H9 (cell line): ENCODE results near the gene CEACAM16. TPM values are rescaled to one million over a fixed set of nuclear protein-coding genes. Genes with fewer than 3 reads are reported as not detected.

Experiments
- DNase-seq: peaks from one replicate; pipeline ENCODE4 v3.0.0-alpha.2; 2017
- H2AFZ ChIP-seq: one replicate; pipeline ENCODE4 v1.6.1; 2013; ENCODE audit warnings: mild to moderate bottlenecking, low read length, control low read depth, moderate library complexity
- H2AK5ac ChIP-seq: 2 replicates; pipeline ENCODE4 v1.6.1; 2013; ENCODE audit warnings: low read length, control low read depth, mixed read lengths; ENCODE audit not compliant: insufficient read length
- H2BK120ac ChIP-seq: one replicate; pipeline ENCODE4 v1.6.1; 2013; ENCODE audit warnings: low read depth, mild to moderate bottlenecking, low read length, control low read depth, inconsistent platforms; ENCODE audit not compliant: poor library complexity, severe bottlenecking
- H2BK12ac ChIP-seq: 2 replicates; pipeline ENCODE4 v1.6.1; 2013; ENCODE audit warnings: low read length, control low read depth, mixed read lengths, low read depth; ENCODE audit not compliant: insufficient read length
- H2BK15ac ChIP-seq: 2 replicates; pipeline ENCODE4 v1.6.1; 2013; ENCODE audit warnings: low read depth, low read length, control low read depth
- H2BK20ac ChIP-seq: one replicate; pipeline ENCODE4 v1.6.1; 2013; ENCODE audit warnings: low read depth, mild to moderate bottlenecking, low read length, control low read depth, inconsistent platforms; ENCODE audit not compliant: poor library complexity, severe bottlenecking
- H2BK5ac ChIP-seq: 2 replicates; pipeline ENCODE4 v1.6.1; 2013; ENCODE audit warnings: low read length, control low read depth, mixed read lengths; ENCODE audit not compliant: insufficient read length
- H3K14ac ChIP-seq: 2 replicates; pipeline ENCODE4 v1.6.1; 2013; ENCODE audit warnings: low read length, control low read depth; ENCODE audit not compliant: insufficient read depth
- H3K18ac ChIP-seq: 2 replicates; pipeline ENCODE4 v1.6.1; 2013; ENCODE audit warnings: low read depth, mild to moderate bottlenecking, mixed read lengths, low read length, control low read depth; ENCODE audit not compliant: insufficient read length
- H3K23ac ChIP-seq: 2 replicates; pipeline ENCODE4 v1.6.1; 2013; ENCODE audit warnings: low read length, control low read depth, mixed read lengths, low read depth; ENCODE audit not compliant: insufficient read length
- H3K23me2 ChIP-seq: 2 replicates; pipeline ENCODE4 v1.6.1; 2013; ENCODE audit warnings: low read depth, mild to moderate bottlenecking, mixed read lengths, low read length, control low read depth; ENCODE audit not compliant: insufficient read length, poor library complexity, severe bottlenecking
- H3K27ac ChIP-seq: 2 replicates; pipeline ENCODE4 v1.5.1; 2013; ENCODE audit warnings: low read length, control low read depth, mixed read lengths, low read depth; ENCODE audit not compliant: insufficient read length
- H3K27me3 ChIP-seq: 2 replicates; pipeline ENCODE4 v1.6.1; 2013; ENCODE audit warnings: low read length, control low read depth, inconsistent platforms; ENCODE audit not compliant: insufficient read depth
- H3K4ac ChIP-seq: 2 replicates; pipeline ENCODE4 v1.6.1; 2013; ENCODE audit warnings: low read depth, mild to moderate bottlenecking, control low read depth, inconsistent platforms, low read length, moderate library complexity
- H3K4me1 ChIP-seq: 2 replicates; pipeline ENCODE4 v1.6.1; 2013; ENCODE audit warnings: low read length, control low read depth, inconsistent platforms; ENCODE audit not compliant: insufficient read depth
- H3K4me2 ChIP-seq: 2 replicates; pipeline ENCODE4 v1.6.1; 2013; ENCODE audit warnings: low read length, control low read depth, mixed read lengths; ENCODE audit not compliant: insufficient read length, insufficient read depth
- H3K56ac ChIP-seq: 2 replicates; pipeline ENCODE4 v1.6.1; 2013; ENCODE audit warnings: low read depth, mild to moderate bottlenecking, mixed read lengths, low read length, control low read depth; ENCODE audit not compliant: insufficient read length
- H3K79me1 ChIP-seq: 2 replicates; pipeline ENCODE4 v1.6.1; 2013; ENCODE audit warnings: low read depth, mild to moderate bottlenecking, moderate library complexity, low read length, control low read depth, inconsistent platforms; ENCODE audit not compliant: insufficient read depth, poor library complexity, severe bottlenecking
- H3K79me2 ChIP-seq: 2 replicates; pipeline ENCODE4 v1.6.1; 2013; ENCODE audit warnings: low read length, control low read depth, inconsistent platforms; ENCODE audit not compliant: insufficient read depth
- H3K9ac ChIP-seq: 2 replicates; pipeline ENCODE4 v1.6.1; 2013; ENCODE audit warnings: low read length, control low read depth, mixed read lengths; ENCODE audit not compliant: insufficient read length; ENCODE audit errors: extremely low read depth
- H3K9me3 ChIP-seq: one replicate; pipeline ENCODE4 v1.6.1; 2013; ENCODE audit warnings: low read depth, low read length, inconsistent platforms; ENCODE audit not compliant: control insufficient read depth
- H3T11ph ChIP-seq: one replicate; pipeline ENCODE4 v1.6.1; 2013; ENCODE audit warnings: mild to moderate bottlenecking, low read length, control low read depth, inconsistent platforms
- H4K20me1 ChIP-seq: one replicate; pipeline ENCODE4 v1.6.1; 2013; ENCODE audit not compliant: control insufficient read depth, insufficient read length, insufficient read depth
- H4K5ac ChIP-seq: 2 replicates; pipeline ENCODE4 v1.6.1; 2013; ENCODE audit warnings: low read depth, mild to moderate bottlenecking, mixed read lengths, low read length, control low read depth; ENCODE audit not compliant: insufficient read length
- H4K8ac ChIP-seq: replicated peaks from 2 replicates; pipeline ENCODE4 v1.6.1; 2013; ENCODE audit warnings: low read length, control low read depth, mixed read lengths, low read depth; ENCODE audit not compliant: insufficient read length
- H4K91ac ChIP-seq: 2 replicates; pipeline ENCODE4 v1.6.1; 2013; ENCODE audit warnings: low read depth, mild to moderate bottlenecking, moderate library complexity, mixed read lengths, low read length, control low read depth; ENCODE audit not compliant: insufficient read length
- H3K27ac Mint-ChIP-seq, 3 experiments: 2 replicates in 2 of 3; 3 replicates in 1 of 3; pipeline ENCODE4 v1.8.0; 2020 to 2021; ENCODE audit warnings: mixed read lengths in 3 of 3, mild to moderate bottlenecking in 1 of 3, moderate library complexity in 1 of 3
- H3K27me3 Mint-ChIP-seq: 2 replicates; pipeline ENCODE4 v1.8.0; 2021; ENCODE audit warnings: low read depth, mild to moderate bottlenecking, moderate library complexity, mixed read lengths
- H3K36me3 Mint-ChIP-seq, 3 experiments: 2 replicates in 2 of 3; 3 replicates in 1 of 3; pipeline ENCODE4 v1.8.0; 2020 to 2021; ENCODE audit warnings: low read depth in 3 of 3, mixed read lengths in 3 of 3; ENCODE audit not compliant: insufficient read depth in 1 of 3
- H3K4me1 Mint-ChIP-seq, 2 experiments: 2 replicates each; pipeline ENCODE4 v1.8.0; 2020; ENCODE audit warnings: mixed read lengths in 2 of 2
- H3K4me3 Mint-ChIP-seq, 2 experiments: 2 replicates in 1 of 2; 3 replicates in 1 of 2; pipeline ENCODE4 v1.8.0; 2020 to 2021; ENCODE audit warnings: mild to moderate bottlenecking in 2 of 2, mixed read lengths in 2 of 2, moderate library complexity in 1 of 2
- H3K9me3 Mint-ChIP-seq, 2 experiments: 2 replicates in 1 of 2; 3 replicates in 1 of 2; pipeline ENCODE4 v1.8.0; 2020; ENCODE audit warnings: mild to moderate bottlenecking in 2 of 2, mixed read lengths in 2 of 2, moderate library complexity in 1 of 2
- WGBS: extraction: QIAGEN DNeasy Blood & Tissue Kit; methylation state at CpG from one replicate; pipeline ENCODE4 v1.1.7; 2013; ENCODE audit warnings: missing lambda C conversion rate, low lambda C conversion rate, mixed read lengths; ENCODE audit not compliant: insufficient read length; ENCODE audit errors: extremely low coverage; 5-methylcytosine and 5-hydroxymethylcytosine counted together
- total RNA-seq: library from RNA; stranded (reverse); gene quantifications from 2 replicates; pipeline ENCODE4 v1.2.1, GENCODE V29; 2021
- TF ChIP-seq, protein P1 (sequence below): fragments of 200-600 bp; sonication (generic); conservative IDR thresholded peaks from 3 replicates; pipeline ENCODE4 v1.8.0; 2021; ENCODE audit warnings: antibody characterized with exemption, mild to moderate bottlenecking

CEACAM16 gene
- total RNA-seq, 1 experiment from 2014 or later: not detected

GRCh38 chr19:44681992-44682790 is 16.8 kb upstream of the CEACAM16 start:
- H3K27me3 Mint-ChIP-seq: peaks cover 7% of the 10 kb centered on the region

More at GRCh38 chr19:44681992-44682790, 16.8 kb upstream of the CEACAM16 start:
- no peak overlapping the region for H3K14ac ChIP-seq
- no peak overlapping the region for H3K4ac ChIP-seq
- H3K23me2 ChIP-seq: no peaks in the 10 kb centered on the region
- no peak overlapping the region for H3K23ac ChIP-seq
- no peak overlapping the region for H3K27ac ChIP-seq
- H3K36me3 Mint-ChIP-seq: no peaks in the 10 kb centered on the region
- H2BK5ac ChIP-seq: no peak overlapping the region
- no peak overlapping the region for H2BK20ac ChIP-seq
- H3K4me2 ChIP-seq: no peak overlapping the region
- H4K91ac ChIP-seq: no peak overlapping the region
- H3T11ph ChIP-seq: no peak overlapping the region
- no peak overlapping the region for H2AK5ac ChIP-seq
- no peak overlapping the region for H2BK15ac ChIP-seq
- no peak overlapping the region for H3K18ac ChIP-seq
- WGBS: no CpG with 5 or more reads among the region's 15 CpGs
- no peaks in the 10 kb centered on the region for H3K79me2 ChIP-seq
- H3K27ac Mint-ChIP-seq: no peak overlapping the region; a peak in 1 of 7 replicates
- peaks cover 2% of the 10 kb centered on the region; the same call in 1 of the 2 replicates for H3K4me1 ChIP-seq
- H3K79me1 ChIP-seq: no peaks in the 10 kb centered on the region
- H4K8ac ChIP-seq: no peak overlapping the region
- H3K9ac ChIP-seq: no peak overlapping the region
- no peaks in the 10 kb centered on the region for H3K9me3 Mint-ChIP-seq
- no peaks in the 10 kb centered on the region for H3K27me3 ChIP-seq
- no peak overlapping the region for H2BK12ac ChIP-seq
- H2BK120ac ChIP-seq: no peak overlapping the region
- H3K56ac ChIP-seq: no peak overlapping the region
- peaks cover 10 to 12% of the 10 kb centered on the region in 2 experiments for H3K4me1 Mint-ChIP-seq
- no peak overlapping the region for H2AFZ ChIP-seq
- H4K20me1 ChIP-seq: no peaks in the 10 kb centered on the region
- no peaks in the 10 kb centered on the region for H3K9me3 ChIP-seq
- no peak for DNase-seq
- TF ChIP-seq, protein P1, sequence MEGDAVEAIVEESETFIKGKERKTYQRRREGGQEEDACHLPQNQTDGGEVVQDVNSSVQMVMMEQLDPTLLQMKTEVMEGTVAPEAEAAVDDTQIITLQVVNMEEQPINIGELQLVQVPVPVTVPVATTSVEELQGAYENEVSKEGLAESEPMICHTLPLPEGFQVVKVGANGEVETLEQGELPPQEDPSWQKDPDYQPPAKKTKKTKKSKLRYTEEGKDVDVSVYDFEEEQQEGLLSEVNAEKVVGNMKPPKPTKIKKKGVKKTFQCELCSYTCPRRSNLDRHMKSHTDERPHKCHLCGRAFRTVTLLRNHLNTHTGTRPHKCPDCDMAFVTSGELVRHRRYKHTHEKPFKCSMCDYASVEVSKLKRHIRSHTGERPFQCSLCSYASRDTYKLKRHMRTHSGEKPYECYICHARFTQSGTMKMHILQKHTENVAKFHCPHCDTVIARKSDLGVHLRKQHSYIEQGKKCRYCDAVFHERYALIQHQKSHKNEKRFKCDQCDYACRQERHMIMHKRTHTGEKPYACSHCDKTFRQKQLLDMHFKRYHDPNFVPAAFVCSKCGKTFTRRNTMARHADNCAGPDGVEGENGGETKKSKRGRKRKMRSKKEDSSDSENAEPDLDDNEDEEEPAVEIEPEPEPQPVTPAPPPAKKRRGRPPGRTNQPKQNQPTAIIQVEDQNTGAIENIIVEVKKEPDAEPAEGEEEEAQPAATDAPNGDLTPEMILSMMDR: no peak
- H3K4me3 Mint-ChIP-seq: 0 out of 5 replicates have a peak overlapping the region, but pooled peaks of 1 of the 2 experiments have one; percentile 11
- H4K5ac ChIP-seq: no peak overlapping the region
